WERI-Rb-1 (cell line): ENCODE measurements around the gene FAM227B.

Experiments
- DNase-seq: peaks from one replicate; pipeline ENCODE4 v3.0.0-alpha.2; 2020
- H3K27ac ChIP-seq: fragments of 250-450 bp; sonication (Bioruptor Pico); 2 replicates; pipeline ENCODE4 v1.5.1; 2020; ENCODE audit warnings: mild to moderate bottlenecking, moderate library complexity
- H3K27me3 ChIP-seq: fragments of 250-450 bp; sonication (Bioruptor Pico); 2 replicates; pipeline ENCODE4 v1.5.1; 2021; ENCODE audit warnings: mild to moderate bottlenecking, low read depth, moderate library complexity; ENCODE audit not compliant: insufficient read depth, severe bottlenecking
- H3K36me3 ChIP-seq: fragments of 250-450 bp; sonication (Bioruptor Pico); 2 replicates; pipeline ENCODE4 v1.5.1; 2020; ENCODE audit warnings: mild to moderate bottlenecking, moderate library complexity
- H3K4me3 ChIP-seq: 2 replicates; pipeline ENCODE4 v1.5.1; 2011; ENCODE audit warnings: low read depth, mild to moderate bottlenecking, control low read depth, low read length
- H3K9me3 ChIP-seq: fragments of 250-450 bp; sonication (Bioruptor Pico); 2 replicates; pipeline ENCODE4 v1.5.1; 2021; ENCODE audit warnings: mild to moderate bottlenecking, moderate library complexity; ENCODE audit not compliant: severe bottlenecking
- CTCF ChIP-seq: IDR thresholded peaks from 2 replicates; pipeline ENCODE4 v1.5.1; 2011; ENCODE audit warnings: low read depth, mild to moderate bottlenecking, control low read depth, inconsistent platforms, low read length

The FAM227B gene

GRCh38 chr15:49637857-49638256, 17.2 kb upstream of the FAM227B start:
- H3K36me3 ChIP-seq = peaks cover 2% of the 10 kb centered on the region; the same call in 1 of the 2 replicates
- no peak for DNase-seq
- no peak for TF ChIP-seq CTCF
- no peak overlapping the region for H3K27ac ChIP-seq
- no peaks in the 10 kb centered on the region for H3K27me3 ChIP-seq
- no peak overlapping the region for H3K4me3 ChIP-seq
- no peaks in the 10 kb centered on the region for H3K9me3 ChIP-seq

- no peak for TF ChIP-seq CTCF
- Histone ChIP-seq H3K27ac (no peak overlapping the region), H3K4me3 (no peak overlapping the region), H3K36me3 (peaks cover 33% of the 10 kb centered on the region), H3K9me3 (no peaks in the 10 kb centered on the region), H3K27me3 (no peaks in the 10 kb centered on the region)
- DNase-seq = no peak
Observed at GRCh38 chr15:49628379-49628778, 7.8 kb upstream of the FAM227B start.

DNA sequence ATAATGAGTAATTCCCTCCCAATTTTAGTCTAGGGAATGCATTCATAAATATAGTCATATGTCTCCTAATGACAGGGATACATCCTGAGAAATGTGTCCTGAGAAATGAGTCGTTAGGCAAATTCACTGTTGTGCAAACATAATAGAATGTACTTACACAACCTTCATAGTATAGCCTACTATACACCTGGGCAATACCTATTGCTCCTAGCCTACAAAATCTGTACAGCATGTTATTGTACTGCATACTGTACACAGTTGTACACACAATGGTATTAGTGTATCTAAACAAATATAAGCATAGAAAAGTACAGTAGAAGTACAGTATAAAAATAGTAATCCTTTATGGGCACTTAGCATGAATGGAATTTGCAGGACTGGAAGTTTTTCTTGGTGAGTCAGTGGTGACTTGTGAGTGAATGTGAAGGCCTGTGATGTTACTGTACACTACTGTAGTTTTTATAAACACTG, 6.8 kb upstream of the FAM227B start:
- DNase-seq = no peak
- peaks cover 33% of the 10 kb centered on the region for H3K36me3 ChIP-seq

GRCh38 chr15:49625460-49626036, 4.9 kb upstream of the FAM227B start:
- no peak for DNase-seq
- H3K27me3 ChIP-seq = no peaks in the 10 kb centered on the region
- H3K36me3 ChIP-seq = peaks cover 33% of the 10 kb centered on the region
- no peak for TF ChIP-seq CTCF
- no peak overlapping the region for H3K4me3 ChIP-seq
- H3K27ac ChIP-seq = no peak overlapping the region
- H3K9me3 ChIP-seq = no peaks in the 10 kb centered on the region

More for the DNA sequence above, 6.8 kb upstream of the FAM227B start:
- Histone ChIP-seq H3K27ac (no peak overlapping the region), H3K4me3 (no peak overlapping the region), H3K9me3 (no peaks in the 10 kb centered on the region), H3K27me3 (no peaks in the 10 kb centered on the region)
- TF ChIP-seq CTCF = no peak

GRCh38 chr15:49624056-49624455, 3.4 kb upstream of the FAM227B start:
- TF ChIP-seq CTCF = no peak
- peaks cover 33% of the 10 kb centered on the region for H3K36me3 ChIP-seq

DNA sequence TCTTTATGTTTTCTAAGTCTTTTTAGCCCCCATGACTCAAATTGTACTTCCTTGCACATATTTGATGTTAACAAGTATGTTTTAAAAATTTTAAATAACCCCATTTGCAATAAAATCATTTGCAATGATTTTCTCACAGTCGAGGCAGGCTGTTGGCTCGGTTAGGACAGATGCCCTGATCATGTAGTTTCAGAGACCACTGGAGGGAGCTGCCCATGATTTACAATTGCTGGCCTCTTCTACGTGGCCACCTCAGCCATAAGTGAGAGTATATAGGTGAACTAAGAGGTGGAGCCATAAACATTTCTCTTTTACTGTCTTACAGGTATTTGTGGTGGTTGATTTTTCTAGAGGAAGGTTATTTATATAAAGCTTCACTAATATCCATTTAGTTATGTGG, 1.9 kb upstream of the FAM227B start:
- peaks cover 28% of the 10 kb centered on the region for H3K36me3 ChIP-seq
- no peaks in the 10 kb centered on the region for H3K27me3 ChIP-seq
- no peak for TF ChIP-seq CTCF
- H3K9me3 ChIP-seq = no peaks in the 10 kb centered on the region
- DNase-seq = no peak
- H3K4me3 ChIP-seq = no peak overlapping the region
- no peak overlapping the region for H3K27ac ChIP-seq

More at GRCh38 chr15:49624056-49624455, 3.4 kb upstream of the FAM227B start:
- H3K9me3 ChIP-seq = no peaks in the 10 kb centered on the region
- no peak for DNase-seq
- no peak overlapping the region for H3K4me3 ChIP-seq
- no peak overlapping the region for H3K27ac ChIP-seq
- no peaks in the 10 kb centered on the region for H3K27me3 ChIP-seq
